ENCODE data around the gene KCNIP3.
A peak's percentile ranks its signal among the peaks of the same experiment; 100 is the strongest.

Gene KCNIP3

DNA sequence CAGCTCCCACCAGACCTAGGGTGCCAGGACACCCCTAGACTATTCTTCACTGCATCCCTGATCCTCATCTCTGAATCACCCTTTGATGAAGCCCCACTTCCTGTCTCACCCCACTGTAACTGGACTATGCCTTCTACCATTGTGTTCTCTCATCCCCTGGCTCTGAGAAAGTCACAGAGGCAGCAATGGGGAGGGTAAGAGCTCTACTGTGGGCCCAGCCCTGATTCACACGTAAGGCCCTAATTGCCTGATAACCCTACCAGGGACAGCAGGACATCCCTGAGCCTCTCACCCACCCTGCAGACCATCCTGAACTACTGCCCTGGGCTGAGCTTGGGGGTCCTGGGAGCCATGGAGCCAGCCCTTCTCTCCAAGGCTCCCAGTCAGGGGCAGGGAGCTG, 24.4 kb upstream of the KCNIP3 start:
- no peak overlapping the region for H2BK120ac ChIP-seq (ENCODE audit: low read depth, low read length)
- H3K9ac ChIP-seq (ENCODE audit: low read length): no peak overlapping the region
- no peak overlapping the region for H2BK5ac ChIP-seq (ENCODE audit: low read length)
- no peak overlapping the region for H2BK15ac ChIP-seq (replicated peaks; ENCODE audit: low read depth)
- no peak for DNase-seq
- no peaks in the 10 kb centered on the region for H3K27me3 ChIP-seq (ENCODE audit: insufficient read depth, low read length, poor library complexity)
- H3K4me3 ChIP-seq (ENCODE audit: low read length): no peak overlapping the region
- H4K5ac ChIP-seq (ENCODE audit: low read length): no peak overlapping the region
- no peak overlapping the region for H3K18ac ChIP-seq (ENCODE audit: low read length)
- H2AK5ac ChIP-seq (ENCODE audit: low read length): no peak overlapping the region
- H3K79me1 ChIP-seq (ENCODE audit: low read length): no peaks in the 10 kb centered on the region
- H3K4me1 ChIP-seq (ENCODE audit: control insufficient read depth, low read depth, low read length): peaks cover 5% of the 10 kb centered on the region
- H3K23ac ChIP-seq (ENCODE audit: low read length): no peak overlapping the region
- H3K4me2 ChIP-seq (ENCODE audit: low read length): no peak overlapping the region
- no peak overlapping the region for H3K27ac ChIP-seq (ENCODE audit: low read depth, low read length)
- H4K8ac ChIP-seq (ENCODE audit: low read depth, low read length): no peak overlapping the region
- no CpG with 5 or more reads among the region's 1 CpG for WGBS (ENCODE audit: extremely low coverage, insufficient coverage, low lambda C conversion rate)
- H3K4ac ChIP-seq (ENCODE audit: low read depth, low read length): no peak overlapping the region
- H3K36me3 ChIP-seq (ENCODE audit: control insufficient read depth, insufficient read depth, low read length): no peaks in the 10 kb centered on the region
- H3K79me2 ChIP-seq (ENCODE audit: control insufficient read depth, insufficient read depth, low read length): no peaks in the 10 kb centered on the region
- no peak overlapping the region for H3K56ac ChIP-seq (ENCODE audit: low read length)

DNA sequence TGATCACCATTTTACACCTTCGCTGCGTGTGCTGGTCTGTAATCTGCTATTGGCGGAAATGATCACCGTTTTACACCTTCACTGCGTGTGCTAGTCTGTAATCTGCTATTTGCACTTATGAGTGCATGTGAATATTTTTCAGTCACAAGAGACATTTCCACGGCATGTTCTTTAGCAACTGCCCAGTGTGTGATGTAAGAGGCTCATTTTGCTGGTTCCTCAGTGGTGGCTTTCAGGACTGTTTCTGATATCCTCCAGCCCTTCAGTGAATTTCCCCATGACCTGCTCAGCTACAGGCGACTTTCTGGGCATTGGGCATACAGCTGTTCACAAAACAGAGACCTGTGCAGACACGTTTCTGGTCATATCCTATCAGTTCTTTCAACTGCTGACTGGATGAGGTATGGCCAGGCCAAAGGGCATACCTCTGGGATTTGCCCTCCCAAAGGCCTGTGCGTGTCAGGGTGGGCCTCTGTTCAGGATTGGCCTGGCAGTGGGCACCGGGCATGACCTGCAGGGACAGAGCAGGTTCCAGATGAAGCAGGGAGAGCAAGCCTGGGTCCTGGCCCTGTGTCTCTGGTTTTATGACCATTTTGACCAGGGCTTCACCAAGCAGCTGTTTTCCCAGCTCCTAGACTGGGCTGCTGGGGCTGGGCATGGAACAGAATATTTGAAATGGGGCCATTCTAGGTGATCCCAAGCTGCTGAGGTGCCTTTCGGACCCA, 23.4 kb upstream of the KCNIP3 start:
- Histone ChIP-seq H3K18ac (ENCODE audit: low read length) (no peak overlapping the region), H3K9ac (ENCODE audit: low read length) (no peak overlapping the region), H3K56ac (ENCODE audit: low read length) (no peak overlapping the region), H2BK15ac (replicated peaks; ENCODE audit: low read depth) (no peak overlapping the region), H4K5ac (ENCODE audit: low read length) (no peak overlapping the region), H2BK5ac (ENCODE audit: low read length) (no peak overlapping the region), H2AK5ac (ENCODE audit: low read length) (no peak overlapping the region), H3K4ac (ENCODE audit: low read depth, low read length) (no peak overlapping the region), H3K4me2 (ENCODE audit: low read length) (no peak overlapping the region), H3K79me2 (ENCODE audit: control insufficient read depth, insufficient read depth, low read length) (no peaks in the 10 kb centered on the region), H3K27me3 (ENCODE audit: insufficient read depth, low read length, poor library complexity) (no peaks in the 10 kb centered on the region), H4K8ac (ENCODE audit: low read depth, low read length) (no peak overlapping the region), H3K79me1 (ENCODE audit: low read length) (no peaks in the 10 kb centered on the region), H3K4me1 (ENCODE audit: control insufficient read depth, low read depth, low read length) (peaks cover 5% of the 10 kb centered on the region), H2BK120ac (ENCODE audit: low read depth, low read length) (no peak overlapping the region), H3K23ac (ENCODE audit: low read length) (no peak overlapping the region), H3K36me3 (ENCODE audit: control insufficient read depth, insufficient read depth, low read length) (no peaks in the 10 kb centered on the region), H3K4me3 (ENCODE audit: low read length) (no peak overlapping the region), H3K27ac (ENCODE audit: low read depth, low read length) (no peak overlapping the region)
- no peak for DNase-seq
- WGBS (ENCODE audit: extremely low coverage, insufficient coverage, low lambda C conversion rate): no CpG with 5 or more reads among the region's 11 CpGs

DNA sequence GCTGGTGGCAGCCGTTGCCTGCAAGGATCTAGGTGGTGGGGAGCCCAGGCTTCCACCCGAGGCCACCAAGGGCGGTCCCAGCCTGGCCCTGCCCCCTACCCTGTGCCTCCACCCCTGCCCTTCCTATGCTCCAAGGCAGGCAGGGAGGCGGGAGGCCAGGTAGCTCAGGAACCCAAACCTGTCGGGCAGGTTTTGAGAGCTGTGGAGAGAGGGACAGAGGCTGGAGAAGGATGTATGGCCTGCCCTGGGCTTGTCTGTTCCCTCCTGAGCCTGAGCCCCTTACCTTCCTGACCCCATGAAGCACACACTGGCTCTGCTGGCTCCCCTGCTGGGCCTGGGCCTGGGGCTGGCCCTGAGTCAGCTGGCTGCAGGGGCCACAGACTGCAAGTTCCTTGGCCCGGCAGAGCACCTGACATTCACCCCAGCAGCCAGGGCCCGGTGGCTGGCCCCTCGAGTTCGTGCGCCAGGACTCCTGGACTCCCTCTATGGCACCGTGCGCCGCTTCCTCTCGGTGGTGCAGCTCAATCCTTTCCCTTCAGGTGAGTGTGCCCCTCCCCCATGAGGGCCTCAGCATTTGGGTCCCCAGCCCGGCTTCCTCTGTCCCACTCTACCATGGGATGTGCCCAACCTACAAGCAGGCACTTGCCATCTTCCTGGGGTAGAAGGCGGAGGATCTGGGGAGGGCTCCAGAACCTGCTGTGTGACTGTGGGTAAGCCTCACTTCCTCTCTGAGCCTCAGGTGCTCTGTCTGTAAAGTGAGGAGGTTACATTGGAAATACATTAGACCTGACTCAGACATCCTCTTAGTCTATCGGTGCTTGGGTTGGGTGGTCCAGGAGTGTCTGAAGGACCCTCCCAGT, 22.6 kb upstream of the KCNIP3 start, which contains the start of gene PROM2:
Gene PROM2 (plus strand): TSS at position 159 of the 860 bp plus-strand sequence. CDS start 137 bp downstream, at position 296.
- H2BK15ac ChIP-seq (replicated peaks; ENCODE audit: low read depth): no peak within 1 kb of the TSS
- H3K27ac ChIP-seq (ENCODE audit: low read depth, low read length): no peak within 1 kb of the TSS
- no peak within 1 kb of the TSS for H2AK5ac ChIP-seq (ENCODE audit: low read length)
- no peak within 1 kb of the TSS for H3K4ac ChIP-seq (ENCODE audit: low read depth, low read length)
- no peak within 1 kb of the TSS for H3K18ac ChIP-seq (ENCODE audit: low read length)
- H3K9ac ChIP-seq (ENCODE audit: low read length): no peak within 1 kb of the TSS
- no peaks in the 10 kb centered on the region for H3K27me3 ChIP-seq (ENCODE audit: insufficient read depth, low read length, poor library complexity)
- peaks cover 5% of the 10 kb centered on the region for H3K4me1 ChIP-seq (ENCODE audit: control insufficient read depth, low read depth, low read length)
- no peaks in the 10 kb centered on the region for H3K79me1 ChIP-seq (ENCODE audit: low read length)
- no peaks in the 10 kb centered on the region for H3K79me2 ChIP-seq (ENCODE audit: control insufficient read depth, insufficient read depth, low read length)
- H3K56ac ChIP-seq (ENCODE audit: low read length): peak within 1 kb of the TSS; percentile 44
- H3K4me3 ChIP-seq (ENCODE audit: low read length): no peak within 1 kb of the TSS
- no peak within 1 kb of the TSS for H3K4me2 ChIP-seq (ENCODE audit: low read length)
- H3K36me3 ChIP-seq (ENCODE audit: control insufficient read depth, insufficient read depth, low read length): no peaks in the 10 kb centered on the region
- no peak within 1 kb of the TSS for H4K5ac ChIP-seq (ENCODE audit: low read length)
- no peak within 1 kb of the TSS for H2BK120ac ChIP-seq (ENCODE audit: low read depth, low read length)
- DNase-seq: peak; percentile 89
- no CpG with 5 or more reads among the region's 17 CpGs for WGBS (ENCODE audit: extremely low coverage, insufficient coverage, low lambda C conversion rate)
- no peak within 1 kb of the TSS for H3K23ac ChIP-seq (ENCODE audit: low read length)
- no peak within 1 kb of the TSS for H2BK5ac ChIP-seq (ENCODE audit: low read length)
- no peak within 1 kb of the TSS for H4K8ac ChIP-seq (ENCODE audit: low read depth, low read length)

DNA sequence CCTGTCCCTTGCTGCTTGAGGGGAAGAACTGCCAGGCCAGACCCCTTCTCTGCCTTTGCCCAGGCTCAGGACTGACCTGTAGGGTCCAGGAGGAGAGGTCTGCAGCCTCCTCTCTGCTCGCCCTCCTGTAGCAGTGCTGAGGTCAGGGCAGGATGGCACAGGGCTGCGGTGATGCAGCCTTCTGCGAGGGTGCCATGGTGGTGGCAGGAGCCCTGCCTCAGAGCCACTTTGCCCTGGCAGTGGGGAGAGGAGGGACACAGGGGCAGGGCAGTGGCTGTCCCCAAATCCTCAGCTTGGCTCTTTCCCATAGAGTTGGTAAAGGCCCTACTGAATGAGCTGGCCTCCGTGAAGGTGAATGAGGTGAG, 22.0 kb upstream of the KCNIP3 start:
- H3K79me2 ChIP-seq (ENCODE audit: control insufficient read depth, insufficient read depth, low read length): no peaks in the 10 kb centered on the region
- WGBS (ENCODE audit: extremely low coverage, insufficient coverage, low lambda C conversion rate): no CpG with 5 or more reads among the region's 4 CpGs

DNA sequence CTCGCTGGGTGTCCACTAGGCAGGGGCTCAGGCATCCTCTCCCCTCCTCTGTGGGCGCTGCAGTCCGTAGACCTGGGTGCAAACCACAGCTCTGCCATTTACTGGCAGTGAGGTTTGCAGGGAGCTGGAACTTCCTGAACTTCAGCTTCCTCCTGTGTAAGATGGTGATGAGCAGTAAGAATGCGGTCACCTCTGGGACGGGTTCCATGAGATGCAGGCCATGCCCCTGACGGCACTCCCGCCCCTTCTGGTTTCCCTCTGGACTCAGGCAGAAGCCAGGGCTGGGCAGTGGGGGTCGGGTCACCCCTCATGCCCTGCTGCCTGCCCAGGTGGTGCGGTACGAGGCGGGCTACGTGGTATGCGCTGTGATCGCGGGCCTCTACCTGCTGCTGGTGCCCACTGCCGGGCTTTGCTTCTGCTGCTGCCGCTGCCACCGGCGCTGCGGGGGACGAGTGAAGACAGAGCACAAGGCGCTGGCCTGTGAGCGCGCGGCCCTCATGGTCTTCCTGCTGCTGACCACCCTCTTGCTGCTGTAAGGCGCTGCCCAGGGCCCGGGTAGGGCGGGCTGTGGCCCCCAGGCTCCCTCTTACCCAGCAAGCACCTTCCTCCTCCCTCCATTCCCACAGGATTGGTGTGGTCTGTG, 21.4 kb upstream of the KCNIP3 start:
- no peak overlapping the region for H3K4me2 ChIP-seq (ENCODE audit: low read length)
- no peak overlapping the region for H3K18ac ChIP-seq (ENCODE audit: low read length)
- no peaks in the 10 kb centered on the region for H3K36me3 ChIP-seq (ENCODE audit: control insufficient read depth, insufficient read depth, low read length)
- no peaks in the 10 kb centered on the region for H3K79me2 ChIP-seq (ENCODE audit: control insufficient read depth, insufficient read depth, low read length)
- DNase-seq: no peak
- H2BK15ac ChIP-seq (replicated peaks; ENCODE audit: low read depth): no peak overlapping the region
- H3K27me3 ChIP-seq (ENCODE audit: insufficient read depth, low read length, poor library complexity): no peaks in the 10 kb centered on the region
- H3K4me1 ChIP-seq (ENCODE audit: control insufficient read depth, low read depth, low read length): peaks cover 5% of the 10 kb centered on the region
- no peaks in the 10 kb centered on the region for H3K79me1 ChIP-seq (ENCODE audit: low read length)
- no CpG with 5 or more reads among the region's 28 CpGs for WGBS (ENCODE audit: extremely low coverage, insufficient coverage, low lambda C conversion rate)
- H2AK5ac ChIP-seq (ENCODE audit: low read length): no peak overlapping the region
- no peak overlapping the region for H3K23ac ChIP-seq (ENCODE audit: low read length)
- no peak overlapping the region for H4K5ac ChIP-seq (ENCODE audit: low read length)
- no peak overlapping the region for H3K9ac ChIP-seq (ENCODE audit: low read length)
- H3K4ac ChIP-seq (ENCODE audit: low read depth, low read length): no peak overlapping the region
- no peak overlapping the region for H2BK120ac ChIP-seq (ENCODE audit: low read depth, low read length)
- H3K56ac ChIP-seq (ENCODE audit: low read length): peak overlapping the region; percentile 7
- H3K4me3 ChIP-seq (ENCODE audit: low read length): no peak overlapping the region
- H2BK5ac ChIP-seq (ENCODE audit: low read length): no peak overlapping the region
- H3K27ac ChIP-seq (ENCODE audit: low read depth, low read length): no peak overlapping the region
- no peak overlapping the region for H4K8ac ChIP-seq (ENCODE audit: low read depth, low read length)

More for the DNA sequence above, 22.0 kb upstream of the KCNIP3 start:
- Histone ChIP-seq H2BK15ac (replicated peaks; ENCODE audit: low read depth) (no peak overlapping the region), H2BK120ac (ENCODE audit: low read depth, low read length) (no peak overlapping the region), H3K23ac (ENCODE audit: low read length) (no peak overlapping the region), H3K4me1 (ENCODE audit: control insufficient read depth, low read depth, low read length) (peaks cover 5% of the 10 kb centered on the region), H3K36me3 (ENCODE audit: control insufficient read depth, insufficient read depth, low read length) (no peaks in the 10 kb centered on the region), H2BK5ac (ENCODE audit: low read length) (no peak overlapping the region), H4K8ac (ENCODE audit: low read depth, low read length) (no peak overlapping the region), H3K18ac (ENCODE audit: low read length) (no peak overlapping the region), H3K27ac (ENCODE audit: low read depth, low read length) (no peak overlapping the region), H3K9ac (ENCODE audit: low read length) (no peak overlapping the region), H3K4me3 (ENCODE audit: low read length) (no peak overlapping the region), H3K4me2 (ENCODE audit: low read length) (no peak overlapping the region), H3K27me3 (ENCODE audit: insufficient read depth, low read length, poor library complexity) (no peaks in the 10 kb centered on the region), H3K79me1 (ENCODE audit: low read length) (no peaks in the 10 kb centered on the region), H3K56ac (ENCODE audit: low read length) (peak overlapping the region; percentile 44), H2AK5ac (ENCODE audit: low read length) (no peak overlapping the region), H4K5ac (ENCODE audit: low read length) (no peak overlapping the region), H3K4ac (ENCODE audit: low read depth, low read length) (no peak overlapping the region)
- no peak for DNase-seq
